Nephron progenitor cell (in vitro differentiated cells): ENCODE results near the gene RAB31.

Experiments used
- DNase-seq: peaks from one replicate; pipeline ENCODE4 v3.0.0; 2021
- H3K27ac Mint-ChIP-seq: 2 replicates; pipeline ENCODE4 v1.8.0; 2021; ENCODE audit warnings: mild to moderate bottlenecking, moderate library complexity, mixed read lengths
- H3K27me3 Mint-ChIP-seq: 2 replicates; pipeline ENCODE4 v1.8.0; 2021; ENCODE audit warnings: mild to moderate bottlenecking, low read depth, mixed read lengths; ENCODE audit not compliant: poor library complexity
- H3K36me3 Mint-ChIP-seq: 2 replicates; pipeline ENCODE4 v1.8.0; 2021; ENCODE audit warnings: low read depth, mixed read lengths
- H3K4me1 Mint-ChIP-seq: 2 replicates; pipeline ENCODE4 v1.8.0; 2021; ENCODE audit warnings: mixed read lengths
- H3K4me3 Mint-ChIP-seq: 2 replicates; pipeline ENCODE4 v1.8.0; 2021; ENCODE audit warnings: mild to moderate bottlenecking, moderate library complexity, mixed read lengths
- H3K9me3 Mint-ChIP-seq: 2 replicates; pipeline ENCODE4 v1.8.0; 2021; ENCODE audit warnings: mild to moderate bottlenecking, moderate library complexity, mixed read lengths
- CTCF ChIP-seq: fragments of 200-600 bp; sonication (generic); IDR thresholded peaks from 2 replicates; pipeline ENCODE4 v1.5.0; 2021; ENCODE audit warnings: antibody characterized with exemption

The RAB31 gene

GRCh38 chr18:9726936-9727335 is 18.8 kb downstream of the RAB31 start:
- H3K4me1 Mint-ChIP-seq = peaks cover 8% of the 10 kb centered on the region
- no peak for DNase-seq
- peaks cover 7% of the 10 kb centered on the region for H3K9me3 Mint-ChIP-seq
- peaks cover 6% of the 10 kb centered on the region for H3K27me3 Mint-ChIP-seq
- H3K4me3 Mint-ChIP-seq = no peak overlapping the region
- H3K36me3 Mint-ChIP-seq = peaks cover 13% of the 10 kb centered on the region
- no peak for TF ChIP-seq CTCF
- H3K27ac Mint-ChIP-seq = no peak overlapping the region

DNA sequence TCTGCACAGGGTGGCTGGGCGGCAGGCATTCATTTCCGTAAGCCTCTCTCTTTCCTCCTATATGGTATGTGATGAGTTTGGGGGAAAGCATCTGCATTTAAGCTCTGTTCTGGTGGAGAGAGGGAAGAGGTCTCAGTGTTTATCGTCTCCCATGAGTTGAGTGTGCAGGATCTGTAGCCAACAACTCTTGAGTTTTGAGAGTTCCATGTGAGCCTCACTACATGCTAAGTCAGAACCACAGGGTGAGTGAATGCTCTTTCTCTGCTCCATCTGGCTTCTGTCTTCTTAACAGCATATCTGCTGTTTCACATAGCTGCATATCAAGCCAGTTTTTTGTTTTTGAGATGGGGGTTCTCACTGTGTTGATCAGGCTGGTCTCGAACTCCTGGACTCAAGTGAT is 22.7 kb downstream of the RAB31 start:
- no peak overlapping the region for H3K4me3 Mint-ChIP-seq
- H3K27ac Mint-ChIP-seq = no peak overlapping the region
- peaks cover 36% of the 10 kb centered on the region for H3K4me1 Mint-ChIP-seq
- H3K9me3 Mint-ChIP-seq = no peaks in the 10 kb centered on the region
- no peak for DNase-seq
- no peak for TF ChIP-seq CTCF
- no peaks in the 10 kb centered on the region for H3K36me3 Mint-ChIP-seq
- H3K27me3 Mint-ChIP-seq = peaks cover 6% of the 10 kb centered on the region

- no peak overlapping the region for H3K27ac Mint-ChIP-seq
- H3K36me3 Mint-ChIP-seq = no peaks in the 10 kb centered on the region
- H3K4me1 Mint-ChIP-seq = peaks cover 34% of the 10 kb centered on the region
- no peak for DNase-seq
- H3K9me3 Mint-ChIP-seq = no peaks in the 10 kb centered on the region
- TF ChIP-seq CTCF = no peak
- peaks cover 6% of the 10 kb centered on the region for H3K27me3 Mint-ChIP-seq
- H3K4me3 Mint-ChIP-seq = no peak overlapping the region
These were observed 23.3 kb downstream of the RAB31 start for GRCh38 chr18:9731380-9731779.

- peaks cover 6% of the 10 kb centered on the region for H3K27me3 Mint-ChIP-seq
- TF ChIP-seq CTCF = no peak
- H3K27ac Mint-ChIP-seq = no peak overlapping the region
- DNase-seq = no peak
- no peaks in the 10 kb centered on the region for H3K9me3 Mint-ChIP-seq
- no peak overlapping the region for H3K4me3 Mint-ChIP-seq
- H3K36me3 Mint-ChIP-seq = no peaks in the 10 kb centered on the region
- H3K4me1 Mint-ChIP-seq = peaks cover 40% of the 10 kb centered on the region
These were observed 23.9 kb downstream of the RAB31 start for GRCh38 chr18:9732031-9732430.

GRCh38 chr18:9734189-9734588 is 26.1 kb downstream of the RAB31 start:
- H3K4me3 Mint-ChIP-seq = no peak overlapping the region
- no peaks in the 10 kb centered on the region for H3K36me3 Mint-ChIP-seq
- no peak for DNase-seq
- H3K4me1 Mint-ChIP-seq = peaks cover 61% of the 10 kb centered on the region
- H3K9me3 Mint-ChIP-seq = no peaks in the 10 kb centered on the region
- no peak overlapping the region for H3K27ac Mint-ChIP-seq
- H3K27me3 Mint-ChIP-seq = peaks cover 6% of the 10 kb centered on the region
- no peak for TF ChIP-seq CTCF

GRCh38 chr18:9735238-9735637 is 27.1 kb downstream of the RAB31 start:
- no peak for TF ChIP-seq CTCF
- Mint-ChIP-seq H3K4me3 (no peak overlapping the region), H3K27me3 (peaks cover 6% of the 10 kb centered on the region), H3K36me3 (no peaks in the 10 kb centered on the region), H3K27ac (no peak overlapping the region), H3K9me3 (no peaks in the 10 kb centered on the region), H3K4me1 (peaks cover 71% of the 10 kb centered on the region)
- DNase-seq = no peak
